ENCODE results near the gene GRID2.

Gene GRID2

GRCh38 chr4:93168053-93168452 is 864.3 kb downstream of the GRID2 start:
- TF ChIP-seq PATZ1 (CRISPR knock-in tag; IDR thresholded peaks at IDR 0.05; ENCODE audit: borderline replicate concordance): no peak
- no peak for TF ChIP-seq CSDC2 (CRISPR knock-in tag; IDR thresholded peaks at IDR 0.05)
- no peak for TF ChIP-seq ZC3H10 (CRISPR knock-in tag; IDR thresholded peaks at IDR 0.05)
- TF ChIP-seq SNAI2 (CRISPR knock-in tag; IDR thresholded peaks at IDR 0.05): no peak
- no peak for ATAC-seq

GRCh38 chr4:93169966-93170365 is 866.2 kb downstream of the GRID2 start:
- ATAC-seq: no peak
- no peak for TF ChIP-seq CSDC2 (CRISPR knock-in tag; IDR thresholded peaks at IDR 0.05)
- TF ChIP-seq ZFP3 (CRISPR knock-in tag; IDR thresholded peaks at IDR 0.05): no peak
- no peak for TF ChIP-seq CSRNP3 (CRISPR knock-in tag; IDR thresholded peaks at IDR 0.05)
- TF ChIP-seq TCF4 (CRISPR knock-in tag; IDR thresholded peaks at IDR 0.05; ENCODE audit: borderline replicate concordance): no peak
- TF ChIP-seq RARB (CRISPR knock-in tag; IDR thresholded peaks at IDR 0.05): no peak
- no peak for TF ChIP-seq ZNF70 (CRISPR knock-in tag; IDR thresholded peaks at IDR 0.05)
- TF ChIP-seq PPARA (CRISPR knock-in tag; IDR thresholded peaks at IDR 0.05; ENCODE audit: borderline replicate concordance): no peak
- TF ChIP-seq CREB5 (CRISPR knock-in tag; IDR thresholded peaks at IDR 0.05; ENCODE audit: low read depth): no peak
- no peak for TF ChIP-seq ISL1 (CRISPR knock-in tag; IDR thresholded peaks at IDR 0.05)
- TF ChIP-seq BACH2 (CRISPR knock-in tag; IDR thresholded peaks at IDR 0.05; ENCODE audit: borderline replicate concordance): no peak
- no peak for TF ChIP-seq ZNF8 (CRISPR knock-in tag; IDR thresholded peaks at IDR 0.05)

- ATAC-seq: no peak
- TF ChIP-seq ZNF565 (CRISPR knock-in tag; conservative IDR thresholded peaks at IDR 0.05; ENCODE audit: low read depth): no peak
- no peak for TF ChIP-seq ZFP30 (CRISPR knock-in tag; IDR thresholded peaks at IDR 0.05)
Observed at GRCh38 chr4:93174598-93174997, 870.8 kb downstream of the GRID2 start.

- no peak for TF ChIP-seq ESRRG (CRISPR knock-in tag; IDR thresholded peaks at IDR 0.05)
- TF ChIP-seq SNAI2 (CRISPR knock-in tag; IDR thresholded peaks at IDR 0.05): no peak
- TF ChIP-seq ISL1 (CRISPR knock-in tag; IDR thresholded peaks at IDR 0.05): no peak
- no peak for TF ChIP-seq CREB5 (CRISPR knock-in tag; IDR thresholded peaks at IDR 0.05; ENCODE audit: low read depth)
- TF ChIP-seq ZNF565 (CRISPR knock-in tag; conservative IDR thresholded peaks at IDR 0.05; ENCODE audit: low read depth): no peak
- no peak for TF ChIP-seq ZC3H10 (CRISPR knock-in tag; IDR thresholded peaks at IDR 0.05)
- no peak for TF ChIP-seq GLIS3 (CRISPR knock-in tag; IDR thresholded peaks at IDR 0.05)
- TF ChIP-seq TSHZ2 (CRISPR knock-in tag; IDR thresholded peaks at IDR 0.05): no peak
- TF ChIP-seq RARB (CRISPR knock-in tag; IDR thresholded peaks at IDR 0.05): no peak
- TF ChIP-seq ZNF70 (CRISPR knock-in tag; IDR thresholded peaks at IDR 0.05): no peak
- TF ChIP-seq TOX (CRISPR knock-in tag; IDR thresholded peaks at IDR 0.05; ENCODE audit: borderline replicate concordance): no peak
- no peak for TF ChIP-seq ZNF8 (CRISPR knock-in tag; IDR thresholded peaks at IDR 0.05)
- no peak for TF ChIP-seq CSDC2 (CRISPR knock-in tag; IDR thresholded peaks at IDR 0.05)
- no peak for TF ChIP-seq OSR1 (CRISPR knock-in tag; IDR thresholded peaks at IDR 0.05)
- no peak for TF ChIP-seq PATZ1 (CRISPR knock-in tag; IDR thresholded peaks at IDR 0.05; ENCODE audit: borderline replicate concordance)
- TF ChIP-seq TCF4 (CRISPR knock-in tag; IDR thresholded peaks at IDR 0.05; ENCODE audit: borderline replicate concordance): no peak
- ATAC-seq: no peak
Observed at GRCh38 chr4:93178279-93178678, 874.5 kb downstream of the GRID2 start.

All from SK-N-SH treated with all-trans-retinoic acid at 6 μM for 48 hours (cell line).